AG20443 (cell line): ENCODE measurements around the gene EIF4G1.

Experiments used
- DNase-seq: peaks from one replicate; pipeline ENCODE4 v3.0.0; 2012; ENCODE audit warnings: low spot score, mixed read lengths

Gene EIF4G1

DNA sequence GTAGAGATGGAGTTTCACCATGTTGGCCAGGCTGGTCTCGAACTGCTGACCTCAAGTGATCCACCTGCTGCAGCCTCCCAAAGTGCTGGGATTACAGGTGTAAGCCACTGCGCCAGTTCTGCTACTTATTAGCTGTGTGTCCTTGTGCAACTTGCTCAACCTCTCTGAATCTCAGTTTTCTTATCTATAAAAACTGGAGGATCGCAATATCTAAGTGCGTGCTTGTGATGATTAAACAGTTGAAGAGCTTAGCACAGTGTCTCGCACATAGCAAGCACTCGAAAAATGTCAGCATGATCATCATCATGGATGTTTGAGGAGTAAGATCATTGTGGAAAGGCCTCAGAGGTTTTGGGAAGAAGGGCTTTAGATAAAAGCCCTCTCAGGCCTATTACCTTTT is 36.2 kb downstream of the EIF4G1 start:
- DNase-seq, result no peak

DNA sequence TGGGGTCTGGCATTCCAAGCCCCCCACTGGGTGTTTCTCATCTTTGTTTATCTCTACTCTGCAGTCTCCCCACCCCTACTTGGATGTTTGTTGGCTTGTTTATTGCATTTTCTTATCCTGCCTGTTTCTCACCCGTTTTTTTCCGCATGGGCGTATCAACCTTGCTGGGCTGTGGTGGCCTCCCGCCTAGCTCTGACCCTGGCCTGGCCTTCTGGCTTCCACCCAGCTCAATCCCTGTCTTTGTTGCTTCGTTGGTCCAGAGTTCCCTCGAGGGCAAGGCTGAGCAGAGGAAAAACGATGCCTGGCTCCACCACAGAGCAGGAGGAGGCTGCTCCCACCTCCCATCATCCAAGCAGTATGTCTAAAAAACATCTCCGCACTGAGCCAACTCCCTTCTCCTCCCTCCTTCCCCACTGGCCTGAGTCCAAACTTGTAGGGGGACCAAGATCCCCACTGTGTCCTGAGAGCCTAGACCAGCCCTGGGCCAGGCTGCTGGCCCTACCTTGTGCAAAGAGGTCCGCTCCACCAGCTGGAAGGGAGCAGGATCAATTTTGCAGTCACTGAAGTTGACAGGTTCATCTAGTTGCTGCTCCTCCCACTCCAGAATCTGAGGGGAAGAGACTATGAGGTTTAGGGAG is 37.2 kb downstream of the EIF4G1 start:
- no peak for DNase-seq

GRCh38 chr3:184352149-184352785 is 37.9 kb downstream of the EIF4G1 start:
- no peak for DNase-seq

DNA sequence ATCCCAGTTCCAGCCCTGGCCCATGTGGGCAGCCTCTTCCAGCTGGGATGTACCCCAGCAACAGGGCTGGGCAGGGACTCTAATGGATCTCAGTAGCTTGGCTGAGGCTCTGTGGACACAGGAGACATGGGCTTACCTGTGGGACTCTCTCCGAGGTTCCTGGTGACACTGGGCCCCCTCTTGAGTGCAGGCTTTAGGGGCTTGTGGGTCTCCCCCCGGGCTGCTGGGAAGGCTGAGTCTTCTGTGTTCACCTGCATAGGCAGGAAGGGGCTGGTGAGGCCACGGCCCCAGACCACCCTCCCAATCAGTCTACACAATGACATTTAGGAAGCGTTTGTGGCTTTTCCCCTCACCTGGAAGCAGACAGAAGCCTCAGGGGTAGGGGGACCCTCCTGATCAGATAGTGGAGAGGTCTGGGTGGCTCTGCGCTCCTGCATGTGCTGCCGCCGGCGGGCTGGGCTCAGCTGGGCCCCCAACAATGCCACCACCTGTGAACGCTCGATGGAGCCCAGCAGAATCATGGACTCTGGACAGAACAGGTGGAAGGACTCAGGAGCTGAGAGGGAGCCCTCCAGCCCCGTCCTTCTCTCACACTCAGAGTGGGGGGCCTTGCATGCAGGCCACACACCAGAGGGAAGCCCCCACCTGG is 38.6 kb downstream of the EIF4G1 start:
- no peak for DNase-seq

DNA sequence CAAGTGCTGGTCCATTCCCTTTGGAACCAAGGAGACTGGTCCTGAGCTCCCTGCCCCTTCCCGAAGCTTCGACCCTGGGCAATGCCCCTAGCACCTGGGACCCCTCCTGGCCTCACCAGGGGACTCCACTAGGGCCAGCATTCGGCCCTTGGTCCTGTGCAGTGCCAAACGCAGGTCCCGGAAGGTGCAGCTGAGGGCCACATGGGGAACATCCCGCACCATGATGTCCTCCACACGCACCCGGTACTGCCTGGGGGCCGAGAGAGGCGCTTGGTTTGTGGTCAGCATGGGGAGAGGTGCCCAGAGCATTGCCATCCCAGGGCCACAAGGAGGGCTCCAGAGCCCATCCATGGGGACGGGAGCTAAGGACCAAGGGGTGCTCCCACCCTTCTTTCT is 39.1 kb downstream of the EIF4G1 start:
- DNase-seq, result no peak

- peak; percentile 71 for DNase-seq
Measured at GRCh38 chr3:184354121-184354728, 39.8 kb downstream of the EIF4G1 start.

- DNase-seq, result no peak
Measured at GRCh38 chr3:184354754-184355153, 40.3 kb downstream of the EIF4G1 start.

DNA sequence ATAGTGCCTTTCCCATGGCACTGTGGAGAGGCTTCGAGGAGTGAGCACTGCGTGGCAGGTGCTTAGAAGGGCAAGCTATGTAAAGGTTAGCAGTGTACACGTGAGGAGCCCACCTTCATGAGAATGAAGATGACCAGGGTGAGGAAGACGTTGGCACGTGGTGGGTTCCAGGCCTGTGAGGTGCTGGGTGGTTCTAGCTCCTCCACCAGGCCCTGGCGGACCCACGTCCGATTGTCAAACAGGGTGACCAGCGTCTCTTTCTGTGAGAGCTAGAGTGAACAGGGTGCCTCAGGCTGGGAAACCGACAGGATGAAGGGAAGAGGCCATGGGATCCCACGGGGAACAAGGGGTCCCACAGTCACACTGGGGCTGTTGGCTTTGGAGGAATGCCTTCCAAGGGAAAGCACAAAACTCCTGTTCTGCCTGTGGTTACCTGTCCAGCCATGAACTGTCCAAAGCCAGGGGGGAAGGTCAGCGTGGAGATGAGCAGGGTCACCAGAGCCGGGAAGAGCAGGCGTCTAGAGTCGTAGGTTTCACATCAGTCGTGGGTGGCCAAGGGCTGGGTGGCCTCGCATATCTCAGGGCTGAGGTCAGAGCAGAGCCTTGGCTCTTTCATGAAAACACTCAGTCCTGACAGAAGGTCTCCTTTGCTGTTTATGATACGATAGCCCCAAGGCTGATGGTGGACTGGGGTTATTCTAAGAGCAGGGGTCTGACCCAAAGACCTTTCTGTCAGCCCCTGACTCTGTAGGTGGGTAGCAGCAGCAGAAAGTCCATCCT is 41.0 kb downstream of the EIF4G1 start:
- no peak for DNase-seq

- no peak for DNase-seq
Measured at GRCh38 chr3:184357248-184358123, 43.1 kb downstream of the EIF4G1 start.

- no peak for DNase-seq
Measured at GRCh38 chr3:184358124-184358767, 43.8 kb downstream of the EIF4G1 start.

DNA sequence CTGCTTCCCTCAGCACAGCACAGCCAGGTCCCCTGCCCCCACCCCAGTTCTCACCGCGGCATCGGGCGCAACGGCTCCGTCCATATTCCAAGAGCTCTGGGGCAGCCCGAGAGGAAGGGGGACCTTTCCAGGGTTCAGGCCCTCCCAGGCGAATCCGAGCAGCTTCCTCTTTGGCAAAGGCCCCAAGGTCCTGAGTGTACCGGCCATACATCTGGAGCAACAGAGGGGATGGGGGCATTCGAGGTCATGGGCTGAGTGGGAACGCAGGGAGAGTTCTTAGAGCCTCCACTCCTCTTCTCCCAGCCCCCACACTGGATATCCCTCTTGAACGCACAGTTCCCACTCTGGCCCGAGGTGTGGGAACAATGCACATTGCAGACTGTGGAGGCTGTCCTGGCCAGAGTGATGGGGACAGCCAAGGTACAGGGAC is 44.5 kb downstream of the EIF4G1 start:
- no peak for DNase-seq

GRCh38 chr3:184359610-184360009 is 45.2 kb downstream of the EIF4G1 start:
- no peak for DNase-seq

- no peak for DNase-seq
Measured at GRCh38 chr3:184360070-184360928, 45.9 kb downstream of the EIF4G1 start.

DNA sequence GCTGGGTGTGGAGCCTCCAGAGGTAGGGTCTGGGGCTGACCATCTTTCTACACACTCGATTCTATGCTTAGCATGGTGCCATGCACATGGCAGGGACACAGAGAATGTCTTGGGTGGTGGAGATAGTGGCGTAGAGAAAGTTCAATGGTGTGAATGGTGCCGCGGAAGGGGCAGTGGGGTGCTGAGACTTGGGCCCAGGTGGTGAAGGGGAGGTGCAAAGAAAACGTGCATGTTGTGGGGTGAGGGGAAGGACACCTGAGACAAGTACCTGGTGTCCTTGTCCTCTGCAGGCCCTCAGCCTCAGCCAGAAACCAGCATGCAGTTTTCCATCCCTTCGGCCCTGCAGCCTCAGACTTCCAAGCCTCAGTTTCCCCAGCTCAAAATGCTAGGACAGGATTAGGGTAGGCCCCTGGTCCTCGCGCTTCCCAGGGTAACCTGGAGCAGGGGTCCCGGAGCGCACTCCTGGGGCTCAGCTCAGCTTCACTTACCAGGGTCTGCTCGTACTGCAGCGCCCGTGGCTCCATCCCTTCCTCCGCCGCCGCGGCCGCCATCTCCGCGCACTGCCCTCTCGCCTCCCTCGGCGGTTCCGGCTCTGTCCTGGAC is 46.6 kb downstream of the EIF4G1 start:
- no peak for DNase-seq

- peak; percentile 82 for DNase-seq
Measured at GRCh38 chr3:184361532-184361931, 47.1 kb downstream of the EIF4G1 start, which contains the start of the genes CLCN2 and POLR2H. Gene CLCN2, minus strand, starts transcription at chr3:184361605. Its CDS starts 126 bp downstream, at chr3:184361479. Gene POLR2H, plus strand, starts transcription at chr3:184361710. Its CDS starts 1,783 bp downstream, at chr3:184363493.

DNA sequence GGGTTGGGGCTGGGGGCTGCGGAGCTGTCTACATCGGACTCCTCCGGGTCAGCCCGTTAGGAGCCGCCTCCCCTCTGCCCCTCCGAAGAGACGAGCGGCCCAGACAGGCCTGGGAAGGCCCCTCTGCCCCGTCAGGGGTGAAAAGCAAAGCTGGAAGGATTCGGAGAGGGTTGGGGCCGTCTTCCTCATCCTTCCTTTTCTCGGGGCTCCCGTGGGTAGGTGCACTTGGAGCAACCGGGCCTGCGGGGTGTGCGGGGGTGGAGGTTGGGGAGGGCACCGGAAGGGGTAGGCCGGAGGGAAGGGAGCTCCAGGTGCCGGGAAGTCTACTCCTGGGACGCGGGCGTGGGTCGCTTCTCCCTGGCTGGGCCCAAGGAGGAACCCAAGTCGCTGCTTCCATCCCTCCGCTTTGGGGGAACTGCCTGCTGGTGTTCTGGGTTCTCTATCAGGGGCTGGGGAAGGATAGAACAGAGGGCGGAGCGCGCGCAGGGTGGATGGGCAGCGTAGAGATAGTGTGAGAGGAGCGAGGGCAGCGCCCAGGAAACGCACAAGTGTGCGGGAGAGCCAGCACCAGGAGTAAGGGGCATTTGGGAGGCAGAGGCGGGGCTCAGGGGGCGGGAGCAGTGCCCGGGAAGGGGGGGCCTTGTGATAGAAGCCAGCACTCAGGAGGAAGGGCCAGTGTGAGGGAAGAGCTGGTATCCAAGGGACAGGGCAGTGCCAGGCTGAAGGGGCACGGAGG is 47.7 kb downstream of the EIF4G1 start:
- DNase-seq, result peak; percentile 43

DNA sequence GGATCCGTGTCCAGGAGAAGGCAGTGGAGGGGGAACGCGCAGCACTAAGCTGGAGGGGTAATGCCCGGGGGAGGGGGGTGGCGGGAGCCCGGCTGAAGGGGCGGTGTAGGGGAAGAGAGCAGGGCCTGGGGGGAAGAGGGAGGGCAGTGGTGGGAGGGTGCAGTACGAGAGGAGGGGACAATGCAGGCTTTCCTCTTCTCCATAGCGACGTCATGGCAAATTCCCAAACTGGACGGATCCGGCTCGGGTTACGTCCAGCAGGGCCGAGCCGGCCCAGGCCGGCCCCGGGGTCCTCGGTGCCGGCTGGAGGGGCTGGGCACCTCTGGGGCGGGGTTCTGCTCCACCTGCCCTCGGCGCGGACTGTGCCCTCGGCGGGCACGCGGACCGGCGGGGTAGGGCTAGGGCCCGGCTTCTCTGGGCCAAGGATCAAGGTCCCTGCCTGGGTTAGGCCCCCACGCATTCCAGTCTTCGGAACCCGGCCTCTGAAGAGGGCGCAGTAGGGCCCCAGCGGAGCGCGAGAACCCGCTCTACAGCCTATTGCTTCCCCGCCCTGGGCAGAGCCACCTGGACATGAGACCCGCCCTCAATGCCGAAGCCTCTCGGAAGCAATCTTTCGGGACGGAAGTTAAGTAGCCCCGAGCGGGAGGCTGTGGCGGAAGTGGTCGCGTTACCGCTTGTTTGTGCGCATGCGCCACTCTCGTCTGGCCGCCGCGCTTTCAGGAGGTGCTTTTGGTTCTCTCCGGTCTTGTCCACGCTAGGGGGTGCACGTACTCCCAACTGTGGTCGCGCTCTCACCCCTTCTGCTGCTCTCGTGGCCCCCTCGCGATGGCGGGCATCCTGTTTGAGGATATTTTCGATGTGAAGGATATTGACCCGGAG is 48.5 kb downstream of the EIF4G1 start:
- peak; percentile 97 for DNase-seq
